CD4-positive, alpha-beta memory T cell (primary cell): Measurements from ENCODE around the gene GNAI1. TPM values are rescaled to one million over a fixed set of nuclear protein-coding genes. Genes with fewer than 3 reads are reported as not detected.
"Not testable (repeated sequence)": the region's sequence is repeated elsewhere in the genome, so short reads cannot be mapped to it uniquely, and the experiment has no call there.

ENCODE experiments used
- CTCF ChIA-PET: fragments of 350-600 bp; sonication (Branson Sonifier 250); formaldehyde crosslinking; loops from one replicate; lab custom pipeline; 2021; ENCODE audit warnings: inconsistent platforms; ENCODE audit not compliant: partially characterized antibody; lab: Charles Lee
- POLR2A ChIA-PET: fragments of 350-600 bp; sonication (Branson Sonifier 250); formaldehyde crosslinking; loops from one replicate; lab custom pipeline; 2021; ENCODE audit not compliant: partially characterized antibody; lab: Charles Lee
- DNase-seq, 5 donors: peaks; one replicate each; pipeline versions ENCODE4 v3.0.0 to v3.0.0-alpha.2; 2020 to 2022; ENCODE audit warnings: mixed read lengths in 1 of 5
- H3K27ac ChIP-seq: one replicate; pipeline ENCODE4 v1.7.0; 2013; ENCODE audit warnings: low read depth, low read length
- H3K27me3 ChIP-seq: 2 replicates; pipeline ENCODE4 v1.7.0; 2013; ENCODE audit warnings: mild to moderate bottlenecking, low read length, moderate library complexity; ENCODE audit not compliant: insufficient read depth
- H3K36me3 ChIP-seq: 2 replicates; pipeline ENCODE4 v1.7.0; 2013; ENCODE audit warnings: mild to moderate bottlenecking, low read length, moderate library complexity; ENCODE audit not compliant: insufficient read depth
- H3K4me1 ChIP-seq: 2 replicates; pipeline ENCODE4 v1.7.0; 2013; ENCODE audit warnings: mild to moderate bottlenecking, low read length, moderate library complexity; ENCODE audit not compliant: insufficient read depth
- H3K4me3 ChIP-seq, 2 donors: one replicate each; pipeline ENCODE4 v1.7.0; 2013; ENCODE audit warnings: low read length in 2 of 2, mild to moderate bottlenecking in 1 of 2
- H3K9me3 ChIP-seq, 2 donors: one replicate each; pipeline ENCODE4 v1.7.0; 2013; ENCODE audit warnings: low read length in 2 of 2, control low read depth in 1 of 2; ENCODE audit not compliant: control insufficient read depth in 1 of 2
- H3K27ac Mint-ChIP-seq, 7 donors: one replicate each; pipeline ENCODE4 v1.8.0; 2020 to 2021; ENCODE audit warnings: mixed read lengths in 7 of 7, mild to moderate bottlenecking in 6 of 7, inconsistent platforms in 3 of 7, moderate library complexity in 3 of 7
- H3K27me3 Mint-ChIP-seq, 2 donors: one replicate each; pipeline ENCODE4 v1.8.0; 2020 to 2021; ENCODE audit warnings: mixed read lengths in 2 of 2
- H3K36me3 Mint-ChIP-seq, 2 donors: one replicate each; pipeline ENCODE4 v1.8.0; 2020 to 2021; ENCODE audit warnings: mixed read lengths in 2 of 2, inconsistent platforms in 1 of 2, mild to moderate bottlenecking in 1 of 2
- H3K4me1 Mint-ChIP-seq, 4 donors: one replicate each; pipeline ENCODE4 v1.8.0; 2020 to 2021; ENCODE audit warnings: mixed read lengths in 4 of 4, mild to moderate bottlenecking in 1 of 4
- H3K4me3 Mint-ChIP-seq, 8 donors: one replicate each; pipeline ENCODE4 v1.8.0; 2020 to 2021; ENCODE audit warnings: mixed read lengths in 8 of 8, mild to moderate bottlenecking in 7 of 8, moderate library complexity in 6 of 8, inconsistent platforms in 3 of 8
- H3K9me3 Mint-ChIP-seq, 8 donors: one replicate each; pipeline ENCODE4 v1.8.0; 2020 to 2021; ENCODE audit warnings: mixed read lengths in 8 of 8, mild to moderate bottlenecking in 5 of 8, inconsistent platforms in 3 of 8, moderate library complexity in 1 of 8
- intact Hi-C: fragments of 100-400 bp; cut with micrococcal nuclease; formaldehyde crosslinking; loops from one replicate; pipeline ENCODE4 v1.15.1; 2023
- polyA plus RNA-seq, 2 donors: library from polyadenylated mRNA; unstranded; fragments of 300-500 nt; fragmentation: Illumina TruSeq; gene quantifications; one replicate each; pipeline ENCODE4 v1.2.3, GENCODE V29; 2021
- total RNA-seq, 2 experiments: library from RNA; stranded (reverse); gene quantifications; one replicate each; pipeline ENCODE4 v1.2.3, GENCODE V29; 2021

GNAI1 gene
- total and polyA plus RNA-seq, 4 experiments from 2014 or later = 0.49 to 0.78 (median 0.60) TPM; not detected in 1

- DNase-seq = no peak
- H3K27me3 ChIP-seq = no peaks in the 10 kb centered on the region
- Mint-ChIP-seq H3K36me3 (no peaks in the 10 kb centered on the region), H3K4me1 (no peaks in the 10 kb centered on the region), H3K9me3 (peaks cover 0 to 12% (median 4%) of the 10 kb centered on the region in 8 donors), H3K4me3 (no peak overlapping the region), H3K27ac (no peak overlapping the region), H3K27me3 (no peaks in the 10 kb centered on the region)
- H3K4me3 ChIP-seq = no peak overlapping the region
- H3K9me3 ChIP-seq = no peaks in the 10 kb centered on the region
- POLR2A ChIA-PET = no interaction called here
- no peaks in the 10 kb centered on the region for H3K36me3 ChIP-seq
- no peak overlapping the region for H3K27ac ChIP-seq
- H3K4me1 ChIP-seq = no peaks in the 10 kb centered on the region
- CTCF ChIA-PET = no interaction called here
- intact Hi-C loops = no loop called here
Observed at GRCh38 chr7:80150611-80151273, 16.1 kb downstream of the GNAI1 start.

- H3K27me3 ChIP-seq = no peaks in the 10 kb centered on the region
- H3K9me3 ChIP-seq = no peaks in the 10 kb centered on the region
- CTCF ChIA-PET = no interaction called here
- POLR2A ChIA-PET = no interaction called here
- Mint-ChIP-seq H3K36me3 (no peaks in the 10 kb centered on the region), H3K4me3 (no peak overlapping the region), H3K4me1 (no peaks in the 10 kb centered on the region), H3K9me3 (peaks cover 0 to 12% (median 4%) of the 10 kb centered on the region in 8 donors), H3K27me3 (no peaks in the 10 kb centered on the region), H3K27ac (peak overlapping the region in 1 of 7 donors; percentile 49)
- no peaks in the 10 kb centered on the region for H3K36me3 ChIP-seq
- no peaks in the 10 kb centered on the region for H3K4me1 ChIP-seq
- no peak overlapping the region for H3K27ac ChIP-seq
- DNase-seq = no peak
- H3K4me3 ChIP-seq = no peak overlapping the region
- intact Hi-C loops = no loop called here
Observed at GRCh38 chr7:80151274-80151665, 16.6 kb downstream of the GNAI1 start.

- Histone ChIP-seq H3K9me3 (no peaks in the 10 kb centered on the region), H3K4me3 (no peak overlapping the region), H3K27ac (no peak overlapping the region), H3K36me3 (no peaks in the 10 kb centered on the region), H3K4me1 (no peaks in the 10 kb centered on the region), H3K27me3 (no peaks in the 10 kb centered on the region)
- Mint-ChIP-seq H3K27me3 (no peaks in the 10 kb centered on the region), H3K4me3 (no peak overlapping the region), H3K27ac (no peak overlapping the region), H3K36me3 (no peaks in the 10 kb centered on the region), H3K4me1 (no peaks in the 10 kb centered on the region), H3K9me3 (peaks cover 0 to 18% (median 3%) of the 10 kb centered on the region in 8 donors)
- ChIA-PET POLR2A (no interaction called here), CTCF (no interaction called here)
- intact Hi-C loops = no loop called here
- DNase-seq = no peak
Observed at GRCh38 chr7:80153446-80153845, 18.8 kb downstream of the GNAI1 start.

GRCh38 chr7:80154656-80155333 is 20.2 kb downstream of the GNAI1 start:
- Histone ChIP-seq H3K4me1 (no peaks in the 10 kb centered on the region), H3K9me3 (no peaks in the 10 kb centered on the region), H3K27ac (no peak overlapping the region), H3K36me3 (no peaks in the 10 kb centered on the region), H3K27me3 (no peaks in the 10 kb centered on the region), H3K4me3 (no peak overlapping the region)
- Mint-ChIP-seq H3K4me1 (no peaks in the 10 kb centered on the region), H3K27ac (no peak overlapping the region), H3K4me3 (no peak overlapping the region), H3K9me3 (peaks cover 0 to 19% (median 2%) of the 10 kb centered on the region in 8 donors), H3K36me3 (no peaks in the 10 kb centered on the region), H3K27me3 (no peaks in the 10 kb centered on the region)
- POLR2A ChIA-PET = no interaction called here
- intact Hi-C loops = no loop called here
- no peak for DNase-seq
- CTCF ChIA-PET = no interaction called here

- ChIA-PET CTCF (no interaction called here), POLR2A (no interaction called here)
- H3K4me1 Mint-ChIP-seq = no peaks in the 10 kb centered on the region
- no peaks in the 10 kb centered on the region for H3K36me3 Mint-ChIP-seq
- H3K9me3 Mint-ChIP-seq = peaks cover 0 to 19% (median 2%) of the 10 kb centered on the region in 8 donors
- no peak overlapping the region for H3K27ac ChIP-seq
- H3K4me3 ChIP-seq = no peak overlapping the region
- no peaks in the 10 kb centered on the region for H3K4me1 ChIP-seq
- H3K9me3 ChIP-seq = no peaks in the 10 kb centered on the region
- H3K4me3 Mint-ChIP-seq = no peak overlapping the region
- no peaks in the 10 kb centered on the region for H3K27me3 Mint-ChIP-seq
- H3K27ac Mint-ChIP-seq = no peak overlapping the region
- H3K27me3 ChIP-seq = no peaks in the 10 kb centered on the region
- H3K36me3 ChIP-seq = no peaks in the 10 kb centered on the region
- intact Hi-C loops = no loop called here
- no peak for DNase-seq
Observed at GRCh38 chr7:80155374-80155773, 20.7 kb downstream of the GNAI1 start.

GRCh38 chr7:80157770-80158169 is 23.1 kb downstream of the GNAI1 start:
- H3K4me1 ChIP-seq, H3K27ac Mint-ChIP-seq, H3K36me3 ChIP-seq, H3K4me3 ChIP-seq, DNase-seq, H3K27ac ChIP-seq, H3K27me3 ChIP-seq, H3K27me3 Mint-ChIP-seq, H3K36me3 Mint-ChIP-seq, intact Hi-C loops, CTCF ChIA-PET, H3K4me3 Mint-ChIP-seq, H3K4me1 Mint-ChIP-seq, POLR2A ChIA-PET, H3K9me3 ChIP-seq: not testable (repeated sequence)
- H3K9me3 Mint-ChIP-seq = peaks cover 0 to 14% (median 2%) of the 10 kb centered on the region in 8 donors

GRCh38 chr7:80159802-80160201 is 25.2 kb downstream of the GNAI1 start:
- no peak overlapping the region for H3K4me3 ChIP-seq
- Mint-ChIP-seq H3K9me3 (peaks cover 0 to 14% (median 5%) of the 10 kb centered on the region in 8 donors), H3K36me3 (no peaks in the 10 kb centered on the region), H3K4me3 (no peak overlapping the region), H3K27ac (no peak overlapping the region), H3K4me1 (no peaks in the 10 kb centered on the region), H3K27me3 (no peaks in the 10 kb centered on the region)
- ChIA-PET POLR2A (no interaction called here), CTCF (no interaction called here)
- H3K27me3 ChIP-seq = no peaks in the 10 kb centered on the region
- intact Hi-C loops = no loop called here
- no peak overlapping the region for H3K27ac ChIP-seq
- no peaks in the 10 kb centered on the region for H3K4me1 ChIP-seq
- no peaks in the 10 kb centered on the region for H3K9me3 ChIP-seq
- no peaks in the 10 kb centered on the region for H3K36me3 ChIP-seq
- DNase-seq = no peak
